Measurements from ENCODE around the gene YES1. TPM values are rescaled to one million over a fixed set of nuclear protein-coding genes. Genes with fewer than 3 reads are reported as not detected.

Gene YES1
- total RNA-seq, 1 donor from 2014 or later = 190 TPM

DNA sequence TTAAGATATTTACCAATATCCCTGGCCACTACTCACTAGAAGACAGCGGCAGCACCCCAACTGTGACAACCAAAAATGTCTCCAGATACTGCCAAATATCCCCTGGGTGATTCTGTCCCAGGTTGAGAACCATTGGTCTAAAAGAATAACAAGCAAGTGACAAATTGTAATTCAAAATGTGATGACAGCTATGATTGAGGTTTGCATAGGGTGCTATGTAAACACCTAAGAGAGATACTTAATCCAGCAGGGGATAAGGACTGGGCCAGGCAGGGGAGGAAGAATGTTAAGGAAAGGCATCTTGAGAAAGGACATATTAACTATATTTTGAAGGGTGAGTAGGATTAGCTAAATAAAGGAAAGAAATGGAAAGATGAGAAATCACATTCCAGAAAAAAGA is 61.6 kb downstream of the YES1 start:
- Mint-ChIP-seq H3K27me3 (ENCODE audit: unreplicated experiment) (no peaks in the 10 kb centered on the region), H3K9me3 (ENCODE audit: unreplicated experiment) (no peaks in the 10 kb centered on the region), H3K4me1 (ENCODE audit: unreplicated experiment) (no peaks in the 10 kb centered on the region), H3K27ac (ENCODE audit: unreplicated experiment) (no peak overlapping the region), H3K36me3 (ENCODE audit: low read depth, unreplicated experiment) (peaks cover 28% of the 10 kb centered on the region), H3K4me3 (ENCODE audit: unreplicated experiment) (no peak overlapping the region)
- TF ChIP-seq, protein P1, sequence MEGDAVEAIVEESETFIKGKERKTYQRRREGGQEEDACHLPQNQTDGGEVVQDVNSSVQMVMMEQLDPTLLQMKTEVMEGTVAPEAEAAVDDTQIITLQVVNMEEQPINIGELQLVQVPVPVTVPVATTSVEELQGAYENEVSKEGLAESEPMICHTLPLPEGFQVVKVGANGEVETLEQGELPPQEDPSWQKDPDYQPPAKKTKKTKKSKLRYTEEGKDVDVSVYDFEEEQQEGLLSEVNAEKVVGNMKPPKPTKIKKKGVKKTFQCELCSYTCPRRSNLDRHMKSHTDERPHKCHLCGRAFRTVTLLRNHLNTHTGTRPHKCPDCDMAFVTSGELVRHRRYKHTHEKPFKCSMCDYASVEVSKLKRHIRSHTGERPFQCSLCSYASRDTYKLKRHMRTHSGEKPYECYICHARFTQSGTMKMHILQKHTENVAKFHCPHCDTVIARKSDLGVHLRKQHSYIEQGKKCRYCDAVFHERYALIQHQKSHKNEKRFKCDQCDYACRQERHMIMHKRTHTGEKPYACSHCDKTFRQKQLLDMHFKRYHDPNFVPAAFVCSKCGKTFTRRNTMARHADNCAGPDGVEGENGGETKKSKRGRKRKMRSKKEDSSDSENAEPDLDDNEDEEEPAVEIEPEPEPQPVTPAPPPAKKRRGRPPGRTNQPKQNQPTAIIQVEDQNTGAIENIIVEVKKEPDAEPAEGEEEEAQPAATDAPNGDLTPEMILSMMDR (IDR thresholded peaks at IDR 0.05; ENCODE audit: unreplicated experiment) = no peak
- DNase-seq (ENCODE audit: low spot score) = no peak

- H3K27ac Mint-ChIP-seq (ENCODE audit: unreplicated experiment) = peak overlapping the region; percentile 24
Measured at GRCh38 chr18:744832-745597, 67.0 kb downstream of the YES1 start.

GRCh38 chr18:741931-742512 is 70.0 kb downstream of the YES1 start:
- no peak for DNase-seq (ENCODE audit: low spot score)
- Mint-ChIP-seq H3K9me3 (ENCODE audit: unreplicated experiment) (no peaks in the 10 kb centered on the region), H3K4me3 (ENCODE audit: unreplicated experiment) (no peak overlapping the region), H3K27me3 (ENCODE audit: unreplicated experiment) (peaks cover 2% of the 10 kb centered on the region), H3K4me1 (ENCODE audit: unreplicated experiment) (peaks cover 5% of the 10 kb centered on the region), H3K36me3 (ENCODE audit: low read depth, unreplicated experiment) (peaks cover 26% of the 10 kb centered on the region), H3K27ac (ENCODE audit: unreplicated experiment) (peak overlapping the region; percentile 64)
- TF ChIP-seq, protein P1 (IDR thresholded peaks at IDR 0.05; ENCODE audit: unreplicated experiment) = peak; percentile 89

More at GRCh38 chr18:744832-745597, 67.0 kb downstream of the YES1 start:
- no peak for DNase-seq (ENCODE audit: low spot score)
- Mint-ChIP-seq H3K4me1 (ENCODE audit: unreplicated experiment) (peaks cover 4% of the 10 kb centered on the region), H3K27me3 (ENCODE audit: unreplicated experiment) (peaks cover 2% of the 10 kb centered on the region), H3K9me3 (ENCODE audit: unreplicated experiment) (no peaks in the 10 kb centered on the region), H3K4me3 (ENCODE audit: unreplicated experiment) (no peak overlapping the region), H3K36me3 (ENCODE audit: low read depth, unreplicated experiment) (peaks cover 24% of the 10 kb centered on the region)
- TF ChIP-seq, protein P1 (IDR thresholded peaks at IDR 0.05; ENCODE audit: unreplicated experiment) = no peak

DNA sequence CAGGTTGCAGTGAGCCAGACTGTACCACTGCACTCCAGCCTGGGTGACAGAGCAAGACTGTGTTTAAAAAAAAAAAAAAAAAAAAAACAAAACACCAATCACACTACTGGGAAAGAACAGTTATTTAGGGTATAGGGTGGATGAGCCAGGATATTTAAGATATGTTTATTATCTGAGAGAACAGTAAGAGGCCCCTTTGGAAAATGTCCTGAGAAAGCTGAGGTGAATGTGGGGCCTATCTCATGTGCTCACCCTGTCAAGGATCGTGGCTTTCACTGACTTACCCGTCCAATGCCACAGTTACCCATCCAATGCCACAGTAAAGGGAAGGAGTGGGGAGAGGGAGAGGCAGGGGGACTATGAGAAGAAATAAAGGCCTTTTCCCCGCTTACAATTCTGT is 79.7 kb downstream of the YES1 start:
- DNase-seq (ENCODE audit: low spot score) = no peak
- Mint-ChIP-seq H3K27ac (ENCODE audit: unreplicated experiment) (no peak overlapping the region), H3K4me3 (ENCODE audit: unreplicated experiment) (no peak overlapping the region), H3K36me3 (ENCODE audit: low read depth, unreplicated experiment) (peaks cover 52% of the 10 kb centered on the region), H3K27me3 (ENCODE audit: unreplicated experiment) (no peaks in the 10 kb centered on the region), H3K9me3 (ENCODE audit: unreplicated experiment) (no peaks in the 10 kb centered on the region), H3K4me1 (ENCODE audit: unreplicated experiment) (no peaks in the 10 kb centered on the region)
- TF ChIP-seq, protein P1 (IDR thresholded peaks at IDR 0.05; ENCODE audit: unreplicated experiment) = no peak

- Mint-ChIP-seq H3K27ac (ENCODE audit: unreplicated experiment) (no peak overlapping the region), H3K27me3 (ENCODE audit: unreplicated experiment) (no peaks in the 10 kb centered on the region), H3K4me3 (ENCODE audit: unreplicated experiment) (peak overlapping the region; percentile 11), H3K4me1 (ENCODE audit: unreplicated experiment) (no peaks in the 10 kb centered on the region), H3K9me3 (ENCODE audit: unreplicated experiment) (no peaks in the 10 kb centered on the region), H3K36me3 (ENCODE audit: low read depth, unreplicated experiment) (peaks cover 50% of the 10 kb centered on the region)
- DNase-seq (ENCODE audit: low spot score) = no peak
- TF ChIP-seq, protein P1 (IDR thresholded peaks at IDR 0.05; ENCODE audit: unreplicated experiment) = no peak
Measured at GRCh38 chr18:731185-731584, 80.9 kb downstream of the YES1 start.

Data from endothelial cell (in vitro differentiated cells).